SK-N-SH (cell line): ENCODE measurements around the gene ZNF385A. TPM values are rescaled to one million over a fixed set of nuclear protein-coding genes. Genes with fewer than 3 reads are reported as not detected.

ENCODE experiments used
- CTCF ChIA-PET: fragments of 300-600, 350-600 bp; formaldehyde crosslinking; extraction: SDS; loops from one replicate; lab custom pipeline; 2021; lab: Yijun Ruan, JAX
- POLR2A ChIA-PET: fragments of 350-600 bp; sonication (Branson Sonifier 250); formaldehyde crosslinking; extraction: SDS; loops from one replicate; lab custom pipeline; 2020; ENCODE audit warnings: antibody characterized with exemption, inconsistent platforms; lab: Yijun Ruan, JAX
- DNase-seq: peaks from one replicate; pipeline ENCODE4 v3.0.0; 2012
- H2AFZ ChIP-seq: fragments of 200-600 bp; sonication (generic); 2 replicates; pipeline ENCODE4 v1.8.1; 2016; ENCODE audit warnings: antibody characterized with exemption, mild to moderate bottlenecking, low read depth
- H3F3A ChIP-seq: fragments of 200-600 bp; sonication (generic); replicated peaks from 2 replicates; pipeline ENCODE3; 2016; ENCODE audit warnings: antibody characterized with exemption, mild to moderate bottlenecking; ENCODE audit not compliant: insufficient read depth
- H3K27ac ChIP-seq, 2 experiments: fragments of 200-500 bp in 1 of 2; fragments of 200-600 bp in 1 of 2; sonication (Bioruptor generic) in 1 of 2; sonication (generic), shearing (Covaris generic) in 1 of 2; 2 replicates each; pipeline versions ENCODE4 v1.5.1 to v1.6.1; 2014 to 2016; ENCODE audit warnings: low read depth in 2 of 2, inconsistent platforms in 1 of 2, low read length in 1 of 2, mild to moderate bottlenecking in 1 of 2, mixed read lengths in 1 of 2
- H3K27me3 ChIP-seq: fragments of 200-600 bp; sonication (generic), shearing (Covaris generic); 2 replicates; pipeline ENCODE4 v1.6.1; 2016; ENCODE audit warnings: mixed run types; ENCODE audit not compliant: insufficient read depth
- H3K36me3 ChIP-seq, 2 experiments: fragments of 200-500 bp in 1 of 2; fragments of 200-600 bp in 1 of 2; sonication (Bioruptor generic) in 1 of 2; sonication (generic) in 1 of 2; replicated peaks in 1 of 2; 2 replicates each; pipeline versions ENCODE3 to v1.5.1; 2014 to 2016; ENCODE audit warnings: low read length in 1 of 2, mild to moderate bottlenecking in 1 of 2; ENCODE audit not compliant: insufficient read depth in 2 of 2, control insufficient read depth in 1 of 2
- H3K4me1 ChIP-seq, 2 experiments: fragments of 200-500 bp in 1 of 2; fragments of 200-600 bp in 1 of 2; sonication (Bioruptor generic) in 1 of 2; sonication (generic), shearing (Covaris generic) in 1 of 2; 2 replicates each; pipeline versions ENCODE4 v1.5.1 to v1.6.1; 2014 to 2016; ENCODE audit warnings: low read depth in 1 of 2, low read length in 1 of 2, mixed run types in 1 of 2; ENCODE audit not compliant: insufficient read depth in 2 of 2, control insufficient read depth in 1 of 2
- H3K4me2 ChIP-seq: fragments of 200-600 bp; sonication (generic), shearing (Covaris generic); 2 replicates; pipeline ENCODE4 v1.6.1; 2017; ENCODE audit warnings: mixed run types
- H3K4me3 ChIP-seq, 2 experiments: fragments of 200-500 bp in 1 of 2; fragments of 200-600 bp in 1 of 2; sonication (Bioruptor generic) in 1 of 2; sonication (generic), shearing (Covaris generic) in 1 of 2; 2 replicates each; pipeline versions ENCODE4 v1.5.1 to v1.8.1; 2014 to 2016; ENCODE audit warnings: low read depth in 2 of 2, inconsistent platforms in 1 of 2, low read length in 1 of 2, mild to moderate bottlenecking in 1 of 2, mixed read lengths in 1 of 2, moderate library complexity in 1 of 2
- H3K79me2 ChIP-seq: fragments of 200-600 bp; sonication (generic); 2 replicates; pipeline ENCODE4 v1.8.1; 2017; ENCODE audit warnings: mild to moderate bottlenecking; ENCODE audit not compliant: insufficient read depth
- H3K9ac ChIP-seq: fragments of 200-600 bp; sonication (generic); 2 replicates; pipeline ENCODE4 v1.6.1; 2017; ENCODE audit warnings: mixed run types
- H3K9me2 ChIP-seq: fragments of 200-600 bp; sonication (generic); 2 replicates; pipeline ENCODE4 v1.6.1; 2017; ENCODE audit warnings: mixed run types
- H3K9me3 ChIP-seq: fragments of 200-600 bp; sonication (generic); 2 replicates; pipeline ENCODE4 v1.6.1; 2017; ENCODE audit warnings: mixed run types, mild to moderate bottlenecking, moderate library complexity
- H4K20me1 ChIP-seq: fragments of 200-600 bp; sonication (generic); 2 replicates; pipeline ENCODE4 v1.6.1; 2017; ENCODE audit warnings: mild to moderate bottlenecking, mixed run types; ENCODE audit not compliant: insufficient read depth
- CHD2 ChIP-seq: fragments of 150-350 bp; IDR thresholded peaks from 2 replicates; pipeline ENCODE4 v1.6.1; 2018; ENCODE audit warnings: low read length; ENCODE audit not compliant: partially characterized antibody
- FOSL2 ChIP-seq: IDR thresholded peaks from 2 replicates; pipeline ENCODE4 v1.4.0; 2012; ENCODE audit warnings: low read depth, mild to moderate bottlenecking, moderate library complexity, borderline replicate concordance
- FOXM1 ChIP-seq: IDR thresholded peaks from 2 replicates; pipeline ENCODE4 v1.4.0; 2012; ENCODE audit warnings: low read depth, mild to moderate bottlenecking
- GABPA ChIP-seq: IDR thresholded peaks from 2 replicates; pipeline ENCODE4 v1.4.0; 2012; ENCODE audit warnings: low read depth, mild to moderate bottlenecking
- JUND ChIP-seq: IDR thresholded peaks from 2 replicates; pipeline ENCODE4 v1.4.0; 2012
- MEF2A ChIP-seq: IDR thresholded peaks from 2 replicates; pipeline ENCODE4 v1.4.0; 2012; ENCODE audit warnings: low read depth, borderline replicate concordance
- MXI1 ChIP-seq: IDR thresholded peaks from 2 replicates; pipeline ENCODE4 v1.6.1; 2012; ENCODE audit warnings: mild to moderate bottlenecking, low read depth, low read length, improper control_type of control experiment
- NFIC ChIP-seq: IDR thresholded peaks from 2 replicates; pipeline ENCODE4 v1.4.0; 2012; ENCODE audit warnings: borderline replicate concordance
- RAD21 ChIP-seq: IDR thresholded peaks from 2 replicates; pipeline ENCODE4 v1.6.1; 2012; ENCODE audit warnings: mild to moderate bottlenecking, low read length
- RFX5 ChIP-seq: IDR thresholded peaks from 2 replicates; pipeline ENCODE4 v1.6.1; 2012; ENCODE audit warnings: mild to moderate bottlenecking, improper control_type of control experiment, low read length
- SIN3A ChIP-seq: IDR thresholded peaks from 2 replicates; pipeline ENCODE4 v1.6.1; 2012; ENCODE audit warnings: low read depth, mild to moderate bottlenecking, low read length, moderate library complexity, borderline replicate concordance
- SMC3 ChIP-seq: IDR thresholded peaks from 2 replicates; pipeline ENCODE4 v1.6.1; 2012; ENCODE audit warnings: low read depth, low read length, improper control_type of control experiment
- TEAD4 ChIP-seq: IDR thresholded peaks from 2 replicates; pipeline ENCODE4 v1.4.0; 2012; ENCODE audit warnings: mild to moderate bottlenecking, borderline replicate concordance; ENCODE audit not compliant: insufficient read depth
- YY1 ChIP-seq: IDR thresholded peaks from 2 replicates; pipeline ENCODE4 v1.4.0; 2012; ENCODE audit warnings: low read depth, mild to moderate bottlenecking
- WGBS: methylation state at CpG from one replicate; pipeline ENCODE4 v1.1.6; 2017; ENCODE audit warnings: low lambda C conversion rate; 5-methylcytosine and 5-hydroxymethylcytosine counted together
- polyA plus RNA-seq, 3 experiments: library from polyadenylated mRNA; depleted of rRNA; stranded (reverse); fragments of >200 nt; gene quantifications; 2 replicates each; pipeline ENCODE4 v1.2.3, GENCODE V29; 2012
- TF ChIP-seq, protein P1 (sequence below): IDR thresholded peaks from 2 replicates; pipeline ENCODE4 v1.6.1; 2012; ENCODE audit warnings: mild to moderate bottlenecking, low read depth, low read length, moderate library complexity
- TF ChIP-seq, protein P2 (sequence below): IDR thresholded peaks from 2 replicates; pipeline ENCODE4; 2012
- TF ChIP-seq, protein P3 (sequence below): fragments of 150-350 bp; IDR thresholded peaks from 2 replicates; pipeline ENCODE4 v1.6.1; 2017; ENCODE audit warnings: antibody characterized with exemption, low read length, low read depth, borderline replicate concordance

Gene ZNF385A
- polyA plus RNA-seq, 1 of the 3 experiments (the other 2 are of a cell fraction), result 2.6 TPM

DNA sequence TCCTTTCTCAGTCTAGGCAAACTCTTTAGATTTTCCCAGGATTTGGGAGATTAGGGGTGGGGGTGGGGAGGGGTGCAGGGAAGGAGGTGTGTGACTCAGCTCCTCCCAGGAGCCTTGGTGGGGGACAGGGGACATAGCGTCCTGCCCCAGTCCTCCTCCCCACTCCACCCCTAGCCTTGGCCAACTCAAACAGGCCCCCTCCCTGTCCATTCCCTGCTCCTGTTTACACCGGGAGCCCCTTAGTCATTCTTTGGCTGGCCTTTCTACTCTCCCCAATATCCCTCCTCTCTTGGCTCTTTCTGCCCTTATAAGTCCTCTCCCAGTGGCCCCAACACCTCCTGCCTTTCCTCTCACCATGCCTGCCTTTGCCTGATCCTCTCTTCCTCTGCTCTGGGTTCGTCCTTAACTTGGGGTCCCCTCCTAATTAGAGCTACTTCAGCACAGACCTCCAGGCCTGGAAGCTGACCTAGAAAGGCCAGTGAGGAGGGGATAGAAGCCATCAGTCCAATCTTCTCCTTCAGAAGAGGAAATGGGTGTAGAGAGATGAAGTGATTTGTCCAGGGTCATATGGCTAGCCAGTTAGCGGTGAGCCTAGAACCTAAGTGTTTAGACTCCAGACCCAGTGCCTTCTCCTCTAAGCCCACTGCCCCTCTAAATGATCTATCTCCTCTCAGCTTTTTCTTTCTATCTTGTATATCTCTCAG, 36.8 kb upstream of the ZNF385A start:
- H3K9me2 ChIP-seq, result no peaks in the 10 kb centered on the region
- H3K4me2 ChIP-seq, result peak overlapping the region; percentile 98; the same call in 1 of the 2 replicates
- no peak overlapping the region for H3K9ac ChIP-seq
- H3K9me3 ChIP-seq, result no peaks in the 10 kb centered on the region
- peaks cover 0 to 19% of the 10 kb centered on the region in 2 experiments; a peak in 3 of 4 replicates for H3K4me1 ChIP-seq
- no peak overlapping the region for H3K4me3 ChIP-seq
- no peaks in the 10 kb centered on the region for H3K27me3 ChIP-seq
- H3K79me2 ChIP-seq, result peaks cover 32% of the 10 kb centered on the region
- POLR2A ChIA-PET, result no interaction called here
- no peak overlapping the region; a peak in 1 of 4 replicates for H3K27ac ChIP-seq
- peaks cover 2% of the 10 kb centered on the region for H3F3A ChIP-seq
- H4K20me1 ChIP-seq, result no peaks in the 10 kb centered on the region
- TF ChIP-seq MEF2A, result no peak
- TF ChIP-seq, protein P1, sequence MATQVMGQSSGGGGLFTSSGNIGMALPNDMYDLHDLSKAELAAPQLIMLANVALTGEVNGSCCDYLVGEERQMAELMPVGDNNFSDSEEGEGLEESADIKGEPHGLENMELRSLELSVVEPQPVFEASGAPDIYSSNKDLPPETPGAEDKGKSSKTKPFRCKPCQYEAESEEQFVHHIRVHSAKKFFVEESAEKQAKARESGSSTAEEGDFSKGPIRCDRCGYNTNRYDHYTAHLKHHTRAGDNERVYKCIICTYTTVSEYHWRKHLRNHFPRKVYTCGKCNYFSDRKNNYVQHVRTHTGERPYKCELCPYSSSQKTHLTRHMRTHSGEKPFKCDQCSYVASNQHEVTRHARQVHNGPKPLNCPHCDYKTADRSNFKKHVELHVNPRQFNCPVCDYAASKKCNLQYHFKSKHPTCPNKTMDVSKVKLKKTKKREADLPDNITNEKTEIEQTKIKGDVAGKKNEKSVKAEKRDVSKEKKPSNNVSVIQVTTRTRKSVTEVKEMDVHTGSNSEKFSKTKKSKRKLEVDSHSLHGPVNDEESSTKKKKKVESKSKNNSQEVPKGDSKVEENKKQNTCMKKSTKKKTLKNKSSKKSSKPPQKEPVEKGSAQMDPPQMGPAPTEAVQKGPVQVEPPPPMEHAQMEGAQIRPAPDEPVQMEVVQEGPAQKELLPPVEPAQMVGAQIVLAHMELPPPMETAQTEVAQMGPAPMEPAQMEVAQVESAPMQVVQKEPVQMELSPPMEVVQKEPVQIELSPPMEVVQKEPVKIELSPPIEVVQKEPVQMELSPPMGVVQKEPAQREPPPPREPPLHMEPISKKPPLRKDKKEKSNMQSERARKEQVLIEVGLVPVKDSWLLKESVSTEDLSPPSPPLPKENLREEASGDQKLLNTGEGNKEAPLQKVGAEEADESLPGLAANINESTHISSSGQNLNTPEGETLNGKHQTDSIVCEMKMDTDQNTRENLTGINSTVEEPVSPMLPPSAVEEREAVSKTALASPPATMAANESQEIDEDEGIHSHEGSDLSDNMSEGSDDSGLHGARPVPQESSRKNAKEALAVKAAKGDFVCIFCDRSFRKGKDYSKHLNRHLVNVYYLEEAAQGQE, result no peak
- no peak for TF ChIP-seq NFIC
- no peak for TF ChIP-seq YY1
- TF ChIP-seq RAD21, result no peak
- TF ChIP-seq FOXM1, result no peak
- TF ChIP-seq FOSL2, result no peak
- no peak for TF ChIP-seq CHD2
- TF ChIP-seq SIN3A, result no peak
- no peak for TF ChIP-seq JUND
- TF ChIP-seq SMC3, result no peak
- TF ChIP-seq, protein P2, sequence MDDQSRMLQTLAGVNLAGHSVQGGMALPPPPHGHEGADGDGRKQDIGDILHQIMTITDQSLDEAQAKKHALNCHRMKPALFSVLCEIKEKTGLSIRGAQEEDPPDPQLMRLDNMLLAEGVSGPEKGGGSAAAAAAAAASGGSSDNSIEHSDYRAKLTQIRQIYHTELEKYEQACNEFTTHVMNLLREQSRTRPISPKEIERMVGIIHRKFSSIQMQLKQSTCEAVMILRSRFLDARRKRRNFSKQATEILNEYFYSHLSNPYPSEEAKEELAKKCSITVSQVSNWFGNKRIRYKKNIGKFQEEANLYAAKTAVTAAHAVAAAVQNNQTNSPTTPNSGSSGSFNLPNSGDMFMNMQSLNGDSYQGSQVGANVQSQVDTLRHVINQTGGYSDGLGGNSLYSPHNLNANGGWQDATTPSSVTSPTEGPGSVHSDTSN, result no peak
- TF ChIP-seq, protein P3, sequence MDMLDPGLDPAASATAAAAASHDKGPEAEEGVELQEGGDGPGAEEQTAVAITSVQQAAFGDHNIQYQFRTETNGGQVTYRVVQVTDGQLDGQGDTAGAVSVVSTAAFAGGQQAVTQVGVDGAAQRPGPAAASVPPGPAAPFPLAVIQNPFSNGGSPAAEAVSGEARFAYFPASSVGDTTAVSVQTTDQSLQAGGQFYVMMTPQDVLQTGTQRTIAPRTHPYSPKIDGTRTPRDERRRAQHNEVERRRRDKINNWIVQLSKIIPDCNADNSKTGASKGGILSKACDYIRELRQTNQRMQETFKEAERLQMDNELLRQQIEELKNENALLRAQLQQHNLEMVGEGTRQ, result no peak
- no peak for TF ChIP-seq MXI1
- TF ChIP-seq TEAD4, result no peak
- no peak for TF ChIP-seq GABPA
- TF ChIP-seq RFX5, result no peak
- no peak for DNase-seq
- 64% methylated on average over 4 of the region's 4 CpGs for WGBS
- no peak overlapping the region for H2AFZ ChIP-seq
- CTCF ChIA-PET, result interaction anchor here (1.0 to 11.8 kb wide), 4 partner anchors 16 to 37 kb away, joined by 3 to 125 read pairs (median 19); partner anchors contain the start of gene ZNF385A
- no peaks in the 10 kb centered on the region for H3K36me3 ChIP-seq
